Cardiac muscle cell (in vitro differentiated cells and primary cell): ENCODE data around the gene MYLK4. TPM values are rescaled to one million over a fixed set of nuclear protein-coding genes. Genes with fewer than 3 reads are reported as not detected.

Source experiments
- DNase-seq, 2 donors: peaks; one replicate each; pipeline versions ENCODE4 v3.0.0 to v3.0.0-alpha.2; 2010 to 2017; ENCODE audit warnings: low read depth in 1 of 2, low spot score in 1 of 2
- H3K27ac ChIP-seq: fragments of 200-600 bp; sonication (generic); 2 replicates; pipeline ENCODE4 v1.5.1; 2016
- H3K27me3 ChIP-seq: fragments of 200-600 bp; sonication (generic); 2 replicates; pipeline ENCODE4 v1.6.0; 2016; ENCODE audit warnings: control low read depth
- H3K36me3 ChIP-seq: fragments of 200-600 bp; sonication (generic); 2 replicates; pipeline ENCODE4 v1.5.1; 2016; ENCODE audit warnings: control low read depth
- H3K4me1 ChIP-seq: fragments of 200-600 bp; sonication (generic); 2 replicates; pipeline ENCODE4 v1.8.1; 2017; ENCODE audit warnings: low read depth, mild to moderate bottlenecking, mixed run types
- H3K4me3 ChIP-seq: fragments of 200-600 bp; sonication (generic); 2 replicates; pipeline ENCODE4 v1.5.1; 2016; ENCODE audit warnings: mild to moderate bottlenecking
- H3K9me3 ChIP-seq: fragments of 200-600 bp; sonication (generic); 2 replicates; pipeline ENCODE4 v1.5.1; 2017; ENCODE audit warnings: low read depth, mild to moderate bottlenecking, control low read depth
- polyA plus RNA-seq: library from polyadenylated mRNA; unstranded; fragments of >200 nt; fragmentation: Nextera tagmentation; extraction: Ambion mirVana; gene quantifications from 2 replicates; pipeline ENCODE4 v1.2.1, GENCODE V29; 2016
- total RNA-seq: library from RNA; depleted of rRNA; stranded (reverse); fragments of >200 nt; gene quantifications from 2 replicates; pipeline ENCODE4 v1.2.3, GENCODE V29; 2016
- TF ChIP-seq, protein P1 (sequence below): IDR thresholded peaks from 2 replicates; pipeline ENCODE4 v1.5.1; 2012; ENCODE audit warnings: low read depth, mild to moderate bottlenecking, low read length

The MYLK4 gene
- total and polyA plus RNA-seq, 2 experiments from 2014 or later = 0.23 to 0.69 TPM

GRCh38 chr6:2768696-2769095 is 18.0 kb upstream of the MYLK4 start:
- Histone ChIP-seq H3K4me1 (peaks cover 39% of the 10 kb centered on the region), H3K9me3 (no peaks in the 10 kb centered on the region), H3K27me3 (no peaks in the 10 kb centered on the region), H3K36me3 (no peaks in the 10 kb centered on the region), H3K27ac (no peak overlapping the region), H3K4me3 (no peak overlapping the region)
- DNase-seq = no peak
- TF ChIP-seq, protein P1, sequence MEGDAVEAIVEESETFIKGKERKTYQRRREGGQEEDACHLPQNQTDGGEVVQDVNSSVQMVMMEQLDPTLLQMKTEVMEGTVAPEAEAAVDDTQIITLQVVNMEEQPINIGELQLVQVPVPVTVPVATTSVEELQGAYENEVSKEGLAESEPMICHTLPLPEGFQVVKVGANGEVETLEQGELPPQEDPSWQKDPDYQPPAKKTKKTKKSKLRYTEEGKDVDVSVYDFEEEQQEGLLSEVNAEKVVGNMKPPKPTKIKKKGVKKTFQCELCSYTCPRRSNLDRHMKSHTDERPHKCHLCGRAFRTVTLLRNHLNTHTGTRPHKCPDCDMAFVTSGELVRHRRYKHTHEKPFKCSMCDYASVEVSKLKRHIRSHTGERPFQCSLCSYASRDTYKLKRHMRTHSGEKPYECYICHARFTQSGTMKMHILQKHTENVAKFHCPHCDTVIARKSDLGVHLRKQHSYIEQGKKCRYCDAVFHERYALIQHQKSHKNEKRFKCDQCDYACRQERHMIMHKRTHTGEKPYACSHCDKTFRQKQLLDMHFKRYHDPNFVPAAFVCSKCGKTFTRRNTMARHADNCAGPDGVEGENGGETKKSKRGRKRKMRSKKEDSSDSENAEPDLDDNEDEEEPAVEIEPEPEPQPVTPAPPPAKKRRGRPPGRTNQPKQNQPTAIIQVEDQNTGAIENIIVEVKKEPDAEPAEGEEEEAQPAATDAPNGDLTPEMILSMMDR = no peak

GRCh38 chr6:2767657-2768524 is 17.2 kb upstream of the MYLK4 start:
- H3K4me3 ChIP-seq = peak overlapping the region; percentile 82

GRCh38 chr6:2766767-2767656 is 16.3 kb upstream of the MYLK4 start:
- peaks cover 36% of the 10 kb centered on the region for H3K4me1 ChIP-seq
- no peaks in the 10 kb centered on the region for H3K36me3 ChIP-seq
- DNase-seq = no peak
- TF ChIP-seq, protein P1 = no peak
- H3K27ac ChIP-seq = peak overlapping the region; percentile 91
- H3K27me3 ChIP-seq = no peaks in the 10 kb centered on the region
- peak overlapping the region; percentile 82 for H3K4me3 ChIP-seq
- H3K9me3 ChIP-seq = no peaks in the 10 kb centered on the region

More at GRCh38 chr6:2767657-2768524, 17.2 kb upstream of the MYLK4 start:
- Histone ChIP-seq H3K27me3 (no peaks in the 10 kb centered on the region), H3K9me3 (no peaks in the 10 kb centered on the region), H3K36me3 (no peaks in the 10 kb centered on the region), H3K4me1 (peaks cover 39% of the 10 kb centered on the region), H3K27ac (no peak overlapping the region)
- TF ChIP-seq, protein P1 = no peak
- no peak for DNase-seq

DNA sequence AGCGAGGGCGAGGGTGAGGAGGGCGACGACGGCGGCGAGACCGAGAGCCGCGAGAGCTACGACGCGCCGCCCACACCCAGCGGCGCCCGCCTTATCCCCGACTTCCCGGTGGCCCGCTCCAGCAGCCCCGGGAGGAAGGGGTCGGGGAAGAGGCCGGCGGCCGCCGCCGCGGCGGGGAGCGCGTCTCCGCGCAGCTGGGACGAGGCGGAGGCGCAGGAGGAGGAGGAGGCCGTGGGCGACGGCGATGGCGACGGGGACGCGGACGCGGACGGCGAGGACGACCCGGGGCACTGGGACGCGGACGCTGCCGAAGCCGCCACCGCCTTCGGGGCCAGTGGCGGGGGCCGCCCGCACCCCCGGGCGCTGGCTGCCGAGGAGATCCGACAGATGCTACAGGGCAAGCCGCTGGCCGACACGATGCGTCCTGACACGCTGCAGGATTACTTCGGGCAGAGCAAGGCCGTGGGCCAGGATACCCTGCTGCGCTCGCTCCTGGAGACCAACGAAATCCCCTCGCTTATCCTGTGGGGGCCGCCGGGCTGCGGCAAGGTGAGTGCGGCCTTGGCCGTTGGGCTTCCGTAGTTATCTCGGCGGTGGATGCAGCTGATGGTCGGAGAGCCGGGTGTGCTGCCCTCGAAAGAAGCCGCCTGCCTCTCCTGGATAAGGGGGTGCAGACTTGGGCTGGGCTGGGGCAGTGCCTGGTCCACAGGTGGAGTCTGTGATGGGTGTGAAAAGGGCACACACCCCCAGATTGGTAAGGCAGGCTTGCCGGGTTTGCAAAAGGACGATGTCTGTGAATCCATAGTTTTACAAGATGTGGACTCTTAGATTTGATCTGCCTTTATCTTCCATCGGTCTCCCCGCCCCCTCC is 15.4 kb upstream of the MYLK4 start:
- Histone ChIP-seq H3K4me3 (peak overlapping the region; percentile 82), H3K27me3 (no peaks in the 10 kb centered on the region), H3K9me3 (no peaks in the 10 kb centered on the region), H3K4me1 (peaks cover 36% of the 10 kb centered on the region), H3K27ac (peak overlapping the region; percentile 91), H3K36me3 (no peaks in the 10 kb centered on the region)
- TF ChIP-seq, protein P1 = no peak
- DNase-seq = peak; percentile 56 to 63
